Measurements from ENCODE around the gene APOE. TPM values are rescaled to one million over a fixed set of nuclear protein-coding genes. Genes with fewer than 3 reads are reported as not detected.

The APOE gene
- total and polyA plus RNA-seq, 2 of the 8 experiments (the other 6 are each of a cell fraction or from before 2014, with no cell fraction given) = 629 to 1,258 TPM

DNA sequence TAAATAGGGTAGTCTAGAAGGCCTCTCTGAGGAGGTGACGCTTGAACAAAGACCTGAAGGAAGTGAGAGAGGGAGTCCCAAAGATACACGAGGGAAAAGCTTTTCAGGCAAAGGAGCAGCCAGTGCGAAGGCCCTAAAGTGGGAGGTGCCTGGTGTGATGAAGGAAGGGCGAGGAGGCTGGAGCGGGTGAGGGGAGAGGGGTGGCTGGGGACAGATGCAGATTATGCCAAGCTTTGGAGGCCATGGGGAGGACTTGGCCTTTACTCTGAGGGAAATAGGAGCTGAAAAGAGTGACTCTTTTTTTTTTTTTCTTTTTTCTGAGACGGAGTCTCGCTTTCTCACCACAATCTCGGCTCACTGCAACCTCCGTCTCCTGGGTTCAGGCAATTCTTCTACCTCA, 52.5 kb downstream of the APOE start (continued):
- TF ChIP-seq, protein P1, sequence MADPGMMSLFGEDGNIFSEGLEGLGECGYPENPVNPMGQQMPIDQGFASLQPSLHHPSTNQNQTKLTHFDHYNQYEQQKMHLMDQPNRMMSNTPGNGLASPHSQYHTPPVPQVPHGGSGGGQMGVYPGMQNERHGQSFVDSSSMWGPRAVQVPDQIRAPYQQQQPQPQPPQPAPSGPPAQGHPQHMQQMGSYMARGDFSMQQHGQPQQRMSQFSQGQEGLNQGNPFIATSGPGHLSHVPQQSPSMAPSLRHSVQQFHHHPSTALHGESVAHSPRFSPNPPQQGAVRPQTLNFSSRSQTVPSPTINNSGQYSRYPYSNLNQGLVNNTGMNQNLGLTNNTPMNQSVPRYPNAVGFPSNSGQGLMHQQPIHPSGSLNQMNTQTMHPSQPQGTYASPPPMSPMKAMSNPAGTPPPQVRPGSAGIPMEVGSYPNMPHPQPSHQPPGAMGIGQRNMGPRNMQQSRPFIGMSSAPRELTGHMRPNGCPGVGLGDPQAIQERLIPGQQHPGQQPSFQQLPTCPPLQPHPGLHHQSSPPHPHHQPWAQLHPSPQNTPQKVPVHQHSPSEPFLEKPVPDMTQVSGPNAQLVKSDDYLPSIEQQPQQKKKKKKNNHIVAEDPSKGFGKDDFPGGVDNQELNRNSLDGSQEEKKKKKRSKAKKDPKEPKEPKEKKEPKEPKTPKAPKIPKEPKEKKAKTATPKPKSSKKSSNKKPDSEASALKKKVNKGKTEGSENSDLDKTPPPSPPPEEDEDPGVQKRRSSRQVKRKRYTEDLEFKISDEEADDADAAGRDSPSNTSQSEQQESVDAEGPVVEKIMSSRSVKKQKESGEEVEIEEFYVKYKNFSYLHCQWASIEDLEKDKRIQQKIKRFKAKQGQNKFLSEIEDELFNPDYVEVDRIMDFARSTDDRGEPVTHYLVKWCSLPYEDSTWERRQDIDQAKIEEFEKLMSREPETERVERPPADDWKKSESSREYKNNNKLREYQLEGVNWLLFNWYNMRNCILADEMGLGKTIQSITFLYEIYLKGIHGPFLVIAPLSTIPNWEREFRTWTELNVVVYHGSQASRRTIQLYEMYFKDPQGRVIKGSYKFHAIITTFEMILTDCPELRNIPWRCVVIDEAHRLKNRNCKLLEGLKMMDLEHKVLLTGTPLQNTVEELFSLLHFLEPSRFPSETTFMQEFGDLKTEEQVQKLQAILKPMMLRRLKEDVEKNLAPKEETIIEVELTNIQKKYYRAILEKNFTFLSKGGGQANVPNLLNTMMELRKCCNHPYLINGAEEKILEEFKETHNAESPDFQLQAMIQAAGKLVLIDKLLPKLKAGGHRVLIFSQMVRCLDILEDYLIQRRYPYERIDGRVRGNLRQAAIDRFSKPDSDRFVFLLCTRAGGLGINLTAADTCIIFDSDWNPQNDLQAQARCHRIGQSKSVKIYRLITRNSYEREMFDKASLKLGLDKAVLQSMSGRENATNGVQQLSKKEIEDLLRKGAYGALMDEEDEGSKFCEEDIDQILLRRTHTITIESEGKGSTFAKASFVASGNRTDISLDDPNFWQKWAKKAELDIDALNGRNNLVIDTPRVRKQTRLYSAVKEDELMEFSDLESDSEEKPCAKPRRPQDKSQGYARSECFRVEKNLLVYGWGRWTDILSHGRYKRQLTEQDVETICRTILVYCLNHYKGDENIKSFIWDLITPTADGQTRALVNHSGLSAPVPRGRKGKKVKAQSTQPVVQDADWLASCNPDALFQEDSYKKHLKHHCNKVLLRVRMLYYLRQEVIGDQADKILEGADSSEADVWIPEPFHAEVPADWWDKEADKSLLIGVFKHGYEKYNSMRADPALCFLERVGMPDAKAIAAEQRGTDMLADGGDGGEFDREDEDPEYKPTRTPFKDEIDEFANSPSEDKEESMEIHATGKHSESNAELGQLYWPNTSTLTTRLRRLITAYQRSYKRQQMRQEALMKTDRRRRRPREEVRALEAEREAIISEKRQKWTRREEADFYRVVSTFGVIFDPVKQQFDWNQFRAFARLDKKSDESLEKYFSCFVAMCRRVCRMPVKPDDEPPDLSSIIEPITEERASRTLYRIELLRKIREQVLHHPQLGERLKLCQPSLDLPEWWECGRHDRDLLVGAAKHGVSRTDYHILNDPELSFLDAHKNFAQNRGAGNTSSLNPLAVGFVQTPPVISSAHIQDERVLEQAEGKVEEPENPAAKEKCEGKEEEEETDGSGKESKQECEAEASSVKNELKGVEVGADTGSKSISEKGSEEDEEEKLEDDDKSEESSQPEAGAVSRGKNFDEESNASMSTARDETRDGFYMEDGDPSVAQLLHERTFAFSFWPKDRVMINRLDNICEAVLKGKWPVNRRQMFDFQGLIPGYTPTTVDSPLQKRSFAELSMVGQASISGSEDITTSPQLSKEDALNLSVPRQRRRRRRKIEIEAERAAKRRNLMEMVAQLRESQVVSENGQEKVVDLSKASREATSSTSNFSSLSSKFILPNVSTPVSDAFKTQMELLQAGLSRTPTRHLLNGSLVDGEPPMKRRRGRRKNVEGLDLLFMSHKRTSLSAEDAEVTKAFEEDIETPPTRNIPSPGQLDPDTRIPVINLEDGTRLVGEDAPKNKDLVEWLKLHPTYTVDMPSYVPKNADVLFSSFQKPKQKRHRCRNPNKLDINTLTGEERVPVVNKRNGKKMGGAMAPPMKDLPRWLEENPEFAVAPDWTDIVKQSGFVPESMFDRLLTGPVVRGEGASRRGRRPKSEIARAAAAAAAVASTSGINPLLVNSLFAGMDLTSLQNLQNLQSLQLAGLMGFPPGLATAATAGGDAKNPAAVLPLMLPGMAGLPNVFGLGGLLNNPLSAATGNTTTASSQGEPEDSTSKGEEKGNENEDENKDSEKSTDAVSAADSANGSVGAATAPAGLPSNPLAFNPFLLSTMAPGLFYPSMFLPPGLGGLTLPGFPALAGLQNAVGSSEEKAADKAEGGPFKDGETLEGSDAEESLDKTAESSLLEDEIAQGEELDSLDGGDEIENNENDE (IDR thresholded peaks at IDR 0.05; ENCODE audit: insufficient replicate concordance, low read length) = no peak
- TF ChIP-seq NRF1 (IDR thresholded peaks at IDR 0.05; ENCODE audit: low read depth, low read length) (no peak), SIRT6 (IDR thresholded peaks at IDR 0.05; ENCODE audit: low read length) (no peak), FOSL1 (IDR thresholded peaks at IDR 0.05; ENCODE audit: insufficient read depth, low read depth, low read length) (no peak), POLR2A (IDR thresholded peaks at IDR 0.05; ENCODE audit: control extremely low read depth in 1 of 2, low read depth in 2 of 2, low read length in 2 of 2) (no peak), GTF2F1 (IDR thresholded peaks at IDR 0.05; ENCODE audit: borderline replicate concordance, low read depth, low read length) (no peak), SIX5 (IDR thresholded peaks at IDR 0.05; ENCODE audit: low read depth, low read length) (no peak), ASH2L (IDR thresholded peaks at IDR 0.05; ENCODE audit: low read length) (no peak), GABPA (IDR thresholded peaks at IDR 0.05; ENCODE audit: borderline replicate concordance, insufficient read depth, low read length) (no peak), POLR2AphosphoS5 (IDR thresholded peaks at IDR 0.05; ENCODE audit: low read depth, low read length) (no peak)

Data from H1 (cell line).